ENCODE measurements around the gene MOBP.
"Not testable (repeated sequence)": the region's sequence is repeated elsewhere in the genome, so short reads cannot be mapped to it uniquely, and the experiment has no call there.

Gene MOBP

GRCh38 chr3:39467394-39468107, at the start of gene MOBP:
MOBP (plus strand) TSS chr3:39467680; CDS start chr3:39502070, 34,390 bp downstream.
- no peak for DNase-seq

GRCh38 chr3:39418556-39419225, 48.8 kb upstream of the MOBP start:
- DNase-seq: not testable (repeated sequence)

- DNase-seq: no peak
These were observed 47.7 kb upstream of the MOBP start for GRCh38 chr3:39419742-39420315.

- no peak for DNase-seq
These were observed 46.9 kb upstream of the MOBP start for GRCh38 chr3:39420543-39420942.

- DNase-seq: no peak
These were observed 44.0 kb upstream of the MOBP start for GRCh38 chr3:39423436-39423970.

- DNase-seq: no peak
These were observed 41.2 kb upstream of the MOBP start for GRCh38 chr3:39426312-39426711.

GRCh38 chr3:39427506-39427905, 40.0 kb upstream of the MOBP start:
- no peak for DNase-seq

GRCh38 chr3:39428745-39429201, 38.7 kb upstream of the MOBP start:
- DNase-seq: no peak

- DNase-seq: no peak
These were observed 38.0 kb upstream of the MOBP start for GRCh38 chr3:39429466-39429865.

GRCh38 chr3:39432342-39432741, 35.1 kb upstream of the MOBP start:
- no peak for DNase-seq

GRCh38 chr3:39433642-39434041, 33.8 kb upstream of the MOBP start:
- DNase-seq: no peak

- no peak for DNase-seq
These were observed 32.9 kb upstream of the MOBP start for GRCh38 chr3:39434574-39434973.

GRCh38 chr3:39435006-39435748, 32.3 kb upstream of the MOBP start:
- DNase-seq: no peak

- DNase-seq: no peak
These were observed 28.6 kb upstream of the MOBP start for GRCh38 chr3:39438880-39439279.

- no peak for DNase-seq
These were observed 27.2 kb upstream of the MOBP start for GRCh38 chr3:39440316-39440715.

GRCh38 chr3:39443530-39443929, 23.9 kb upstream of the MOBP start:
- no peak for DNase-seq

- DNase-seq: no peak
These were observed 21.6 kb upstream of the MOBP start for GRCh38 chr3:39445927-39446326.

GRCh38 chr3:39446444-39446843, 21.0 kb upstream of the MOBP start:
- no peak for DNase-seq

- peak; percentile 67 for DNase-seq
These were observed 19.6 kb upstream of the MOBP start for GRCh38 chr3:39447637-39448483.

- no peak for DNase-seq
These were observed 18.8 kb upstream of the MOBP start for GRCh38 chr3:39448506-39449233.

GRCh38 chr3:39449796-39450195, 17.7 kb upstream of the MOBP start:
- DNase-seq: no peak

All from activated CD8-positive, alpha-beta memory T cell treated with anti-CD3 and anti-CD28 coated beads, Interleukin-2, amount 50 U/mL, for 48 hours (primary cell).